K562 (cell line): ENCODE measurements around the gene PSMD11. TPM values are rescaled to one million over a fixed set of nuclear protein-coding genes. Genes with fewer than 3 reads are reported as not detected.

Source experiments
- CTBP1 ChIP-seq: fragments of 450-650 bp; IDR thresholded peaks from 2 replicates; pipeline ENCODE4 v1.6.1; 2016; ENCODE audit warnings: borderline replicate concordance
- HNRNPLL ChIP-seq: fragments of 200-400 bp; formaldehyde crosslinking; IDR thresholded peaks from 2 replicates; pipeline ENCODE4 v1.6.1; 2017; ENCODE audit warnings: low read length, low read depth, mild to moderate bottlenecking; ENCODE audit not compliant: poor library complexity, severe bottlenecking
- LARP7 ChIP-seq: fragments of 450-650 bp; IDR thresholded peaks from 2 replicates; pipeline ENCODE4 v1.6.1; 2016
- POLR3G ChIP-seq: IDR thresholded peaks from 2 replicates; pipeline ENCODE4 v1.6.1; 2011; ENCODE audit not compliant: insufficient read length, insufficient replicate concordance; ENCODE audit errors: extremely low read depth
- RNF219 ChIP-seq: fragments of 250-450 bp; sonication (Bioruptor Pico); IDR thresholded peaks from 2 replicates; pipeline ENCODE4 v1.5.0; 2022; ENCODE audit warnings: mild to moderate bottlenecking
- SIRT6 ChIP-seq: IDR thresholded peaks from one replicate; pipeline ENCODE4 v1.6.1; 2012; ENCODE audit warnings: low read depth, mild to moderate bottlenecking, control low read depth, inconsistent platforms, low read length, moderate library complexity
- polyA plus RNA-seq, 8 experiments: library from polyadenylated mRNA; depleted of rRNA in 4 of 8; stranded (reverse) in 5 of 8; unstranded in 3 of 8; fragments of >200 nt; fragmentation: Nextera tagmentation in 2 of 8; fragmentation: Illumina TruSeq in 1 of 8; extraction: Ambion mirVana in 2 of 8; extraction: Trizol in 1 of 8; gene quantifications; 2 replicates each; pipeline versions ENCODE4 v1.2.1 to v1.2.3, GENCODE V29; 2011 to 2014; ENCODE audit warnings: inconsistent platforms in 1 of 8, missing spikeins in 1 of 8
- total RNA-seq, 7 experiments: library from RNA; depleted of rRNA in 6 of 7; stranded (reverse); fragments of >200 nt in 6 of 7; fragmentation: Illumina TruSeq in 2 of 7; extraction: Trizol in 2 of 7; gene quantifications; 2 replicates each; pipeline versions ENCODE4 v1.2.1 to v1.2.3, GENCODE V29; 2011 to 2021; ENCODE audit warnings: low replicate concordance in 1 of 7
- TF ChIP-seq, protein P1 (sequence below): fragments of 200-600 bp; sonication (generic); IDR thresholded peaks from one replicate; pipeline ENCODE4 v1.6.1; 2012; ENCODE audit warnings: mild to moderate bottlenecking, low read depth, low read length, inconsistent platforms
- TF ChIP-seq, protein P2 (sequence below): sonication (generic); formaldehyde crosslinking; IDR thresholded peaks from 2 replicates; pipeline ENCODE4 v1.8.0; 2022; ENCODE audit warnings: mild to moderate bottlenecking, missing genetic modification reagents

The PSMD11 gene
- total and polyA plus RNA-seq, 9 of the 15 experiments (the other 6 are each of a cell fraction or from before 2014, with no cell fraction given), result 104 to 378 (median 158) TPM

DNA sequence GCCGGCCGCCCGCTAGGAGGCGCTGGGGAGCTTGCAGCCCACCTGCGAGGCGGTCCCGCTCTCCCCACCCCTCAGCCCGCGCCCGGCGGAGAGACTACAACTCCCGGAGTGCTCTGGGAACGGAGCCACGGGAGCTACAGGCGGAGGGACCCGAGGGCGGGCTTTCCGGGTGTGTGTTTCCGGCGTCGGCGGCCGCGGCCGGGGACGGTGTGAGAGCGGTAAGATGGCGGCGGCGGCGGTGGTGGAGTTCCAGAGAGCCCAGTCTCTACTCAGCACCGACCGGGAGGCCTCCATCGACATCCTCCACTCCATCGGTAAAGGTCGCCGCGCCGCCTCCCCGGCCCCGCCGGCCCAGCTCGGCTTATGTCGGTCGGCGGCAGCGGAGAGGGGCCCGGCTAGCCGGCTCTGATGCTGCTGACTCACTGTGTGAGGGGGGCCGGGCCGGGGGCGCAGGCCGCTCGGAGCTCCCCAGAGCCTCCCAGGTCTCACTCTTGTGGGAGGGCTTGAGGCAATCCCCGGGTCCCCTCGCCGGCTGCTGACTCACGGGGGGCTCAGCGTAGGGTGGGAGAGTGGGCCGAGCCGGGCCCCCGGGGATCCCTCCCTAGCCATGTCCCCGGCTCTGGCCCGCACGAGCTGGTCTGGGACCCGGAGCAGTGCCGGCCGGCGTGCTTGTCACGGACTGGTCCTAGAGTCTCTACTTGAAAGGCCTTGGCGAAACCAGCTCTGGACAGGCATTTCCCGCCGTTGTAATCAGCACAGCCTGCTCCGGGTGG lies at the start of gene PSMD11 (continued):
- TF ChIP-seq, protein P1, sequence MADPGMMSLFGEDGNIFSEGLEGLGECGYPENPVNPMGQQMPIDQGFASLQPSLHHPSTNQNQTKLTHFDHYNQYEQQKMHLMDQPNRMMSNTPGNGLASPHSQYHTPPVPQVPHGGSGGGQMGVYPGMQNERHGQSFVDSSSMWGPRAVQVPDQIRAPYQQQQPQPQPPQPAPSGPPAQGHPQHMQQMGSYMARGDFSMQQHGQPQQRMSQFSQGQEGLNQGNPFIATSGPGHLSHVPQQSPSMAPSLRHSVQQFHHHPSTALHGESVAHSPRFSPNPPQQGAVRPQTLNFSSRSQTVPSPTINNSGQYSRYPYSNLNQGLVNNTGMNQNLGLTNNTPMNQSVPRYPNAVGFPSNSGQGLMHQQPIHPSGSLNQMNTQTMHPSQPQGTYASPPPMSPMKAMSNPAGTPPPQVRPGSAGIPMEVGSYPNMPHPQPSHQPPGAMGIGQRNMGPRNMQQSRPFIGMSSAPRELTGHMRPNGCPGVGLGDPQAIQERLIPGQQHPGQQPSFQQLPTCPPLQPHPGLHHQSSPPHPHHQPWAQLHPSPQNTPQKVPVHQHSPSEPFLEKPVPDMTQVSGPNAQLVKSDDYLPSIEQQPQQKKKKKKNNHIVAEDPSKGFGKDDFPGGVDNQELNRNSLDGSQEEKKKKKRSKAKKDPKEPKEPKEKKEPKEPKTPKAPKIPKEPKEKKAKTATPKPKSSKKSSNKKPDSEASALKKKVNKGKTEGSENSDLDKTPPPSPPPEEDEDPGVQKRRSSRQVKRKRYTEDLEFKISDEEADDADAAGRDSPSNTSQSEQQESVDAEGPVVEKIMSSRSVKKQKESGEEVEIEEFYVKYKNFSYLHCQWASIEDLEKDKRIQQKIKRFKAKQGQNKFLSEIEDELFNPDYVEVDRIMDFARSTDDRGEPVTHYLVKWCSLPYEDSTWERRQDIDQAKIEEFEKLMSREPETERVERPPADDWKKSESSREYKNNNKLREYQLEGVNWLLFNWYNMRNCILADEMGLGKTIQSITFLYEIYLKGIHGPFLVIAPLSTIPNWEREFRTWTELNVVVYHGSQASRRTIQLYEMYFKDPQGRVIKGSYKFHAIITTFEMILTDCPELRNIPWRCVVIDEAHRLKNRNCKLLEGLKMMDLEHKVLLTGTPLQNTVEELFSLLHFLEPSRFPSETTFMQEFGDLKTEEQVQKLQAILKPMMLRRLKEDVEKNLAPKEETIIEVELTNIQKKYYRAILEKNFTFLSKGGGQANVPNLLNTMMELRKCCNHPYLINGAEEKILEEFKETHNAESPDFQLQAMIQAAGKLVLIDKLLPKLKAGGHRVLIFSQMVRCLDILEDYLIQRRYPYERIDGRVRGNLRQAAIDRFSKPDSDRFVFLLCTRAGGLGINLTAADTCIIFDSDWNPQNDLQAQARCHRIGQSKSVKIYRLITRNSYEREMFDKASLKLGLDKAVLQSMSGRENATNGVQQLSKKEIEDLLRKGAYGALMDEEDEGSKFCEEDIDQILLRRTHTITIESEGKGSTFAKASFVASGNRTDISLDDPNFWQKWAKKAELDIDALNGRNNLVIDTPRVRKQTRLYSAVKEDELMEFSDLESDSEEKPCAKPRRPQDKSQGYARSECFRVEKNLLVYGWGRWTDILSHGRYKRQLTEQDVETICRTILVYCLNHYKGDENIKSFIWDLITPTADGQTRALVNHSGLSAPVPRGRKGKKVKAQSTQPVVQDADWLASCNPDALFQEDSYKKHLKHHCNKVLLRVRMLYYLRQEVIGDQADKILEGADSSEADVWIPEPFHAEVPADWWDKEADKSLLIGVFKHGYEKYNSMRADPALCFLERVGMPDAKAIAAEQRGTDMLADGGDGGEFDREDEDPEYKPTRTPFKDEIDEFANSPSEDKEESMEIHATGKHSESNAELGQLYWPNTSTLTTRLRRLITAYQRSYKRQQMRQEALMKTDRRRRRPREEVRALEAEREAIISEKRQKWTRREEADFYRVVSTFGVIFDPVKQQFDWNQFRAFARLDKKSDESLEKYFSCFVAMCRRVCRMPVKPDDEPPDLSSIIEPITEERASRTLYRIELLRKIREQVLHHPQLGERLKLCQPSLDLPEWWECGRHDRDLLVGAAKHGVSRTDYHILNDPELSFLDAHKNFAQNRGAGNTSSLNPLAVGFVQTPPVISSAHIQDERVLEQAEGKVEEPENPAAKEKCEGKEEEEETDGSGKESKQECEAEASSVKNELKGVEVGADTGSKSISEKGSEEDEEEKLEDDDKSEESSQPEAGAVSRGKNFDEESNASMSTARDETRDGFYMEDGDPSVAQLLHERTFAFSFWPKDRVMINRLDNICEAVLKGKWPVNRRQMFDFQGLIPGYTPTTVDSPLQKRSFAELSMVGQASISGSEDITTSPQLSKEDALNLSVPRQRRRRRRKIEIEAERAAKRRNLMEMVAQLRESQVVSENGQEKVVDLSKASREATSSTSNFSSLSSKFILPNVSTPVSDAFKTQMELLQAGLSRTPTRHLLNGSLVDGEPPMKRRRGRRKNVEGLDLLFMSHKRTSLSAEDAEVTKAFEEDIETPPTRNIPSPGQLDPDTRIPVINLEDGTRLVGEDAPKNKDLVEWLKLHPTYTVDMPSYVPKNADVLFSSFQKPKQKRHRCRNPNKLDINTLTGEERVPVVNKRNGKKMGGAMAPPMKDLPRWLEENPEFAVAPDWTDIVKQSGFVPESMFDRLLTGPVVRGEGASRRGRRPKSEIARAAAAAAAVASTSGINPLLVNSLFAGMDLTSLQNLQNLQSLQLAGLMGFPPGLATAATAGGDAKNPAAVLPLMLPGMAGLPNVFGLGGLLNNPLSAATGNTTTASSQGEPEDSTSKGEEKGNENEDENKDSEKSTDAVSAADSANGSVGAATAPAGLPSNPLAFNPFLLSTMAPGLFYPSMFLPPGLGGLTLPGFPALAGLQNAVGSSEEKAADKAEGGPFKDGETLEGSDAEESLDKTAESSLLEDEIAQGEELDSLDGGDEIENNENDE, result no peak
- no peak for TF ChIP-seq POLR3G
- no peak for TF ChIP-seq SIRT6
- TF ChIP-seq HNRNPLL, result no peak
- TF ChIP-seq, protein P2, sequence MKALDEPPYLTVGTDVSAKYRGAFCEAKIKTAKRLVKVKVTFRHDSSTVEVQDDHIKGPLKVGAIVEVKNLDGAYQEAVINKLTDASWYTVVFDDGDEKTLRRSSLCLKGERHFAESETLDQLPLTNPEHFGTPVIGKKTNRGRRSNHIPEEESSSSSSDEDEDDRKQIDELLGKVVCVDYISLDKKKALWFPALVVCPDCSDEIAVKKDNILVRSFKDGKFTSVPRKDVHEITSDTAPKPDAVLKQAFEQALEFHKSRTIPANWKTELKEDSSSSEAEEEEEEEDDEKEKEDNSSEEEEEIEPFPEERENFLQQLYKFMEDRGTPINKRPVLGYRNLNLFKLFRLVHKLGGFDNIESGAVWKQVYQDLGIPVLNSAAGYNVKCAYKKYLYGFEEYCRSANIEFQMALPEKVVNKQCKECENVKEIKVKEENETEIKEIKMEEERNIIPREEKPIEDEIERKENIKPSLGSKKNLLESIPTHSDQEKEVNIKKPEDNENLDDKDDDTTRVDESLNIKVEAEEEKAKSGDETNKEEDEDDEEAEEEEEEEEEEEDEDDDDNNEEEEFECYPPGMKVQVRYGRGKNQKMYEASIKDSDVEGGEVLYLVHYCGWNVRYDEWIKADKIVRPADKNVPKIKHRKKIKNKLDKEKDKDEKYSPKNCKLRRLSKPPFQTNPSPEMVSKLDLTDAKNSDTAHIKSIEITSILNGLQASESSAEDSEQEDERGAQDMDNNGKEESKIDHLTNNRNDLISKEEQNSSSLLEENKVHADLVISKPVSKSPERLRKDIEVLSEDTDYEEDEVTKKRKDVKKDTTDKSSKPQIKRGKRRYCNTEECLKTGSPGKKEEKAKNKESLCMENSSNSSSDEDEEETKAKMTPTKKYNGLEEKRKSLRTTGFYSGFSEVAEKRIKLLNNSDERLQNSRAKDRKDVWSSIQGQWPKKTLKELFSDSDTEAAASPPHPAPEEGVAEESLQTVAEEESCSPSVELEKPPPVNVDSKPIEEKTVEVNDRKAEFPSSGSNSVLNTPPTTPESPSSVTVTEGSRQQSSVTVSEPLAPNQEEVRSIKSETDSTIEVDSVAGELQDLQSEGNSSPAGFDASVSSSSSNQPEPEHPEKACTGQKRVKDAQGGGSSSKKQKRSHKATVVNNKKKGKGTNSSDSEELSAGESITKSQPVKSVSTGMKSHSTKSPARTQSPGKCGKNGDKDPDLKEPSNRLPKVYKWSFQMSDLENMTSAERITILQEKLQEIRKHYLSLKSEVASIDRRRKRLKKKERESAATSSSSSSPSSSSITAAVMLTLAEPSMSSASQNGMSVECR (CRISPR knock-in tag), result peak; percentile 61; the same call in 1 of the 2 replicates
- TF ChIP-seq CTBP1, result peak; percentile 77
- TF ChIP-seq RNF219 (CRISPR knock-in tag), result no peak
- TF ChIP-seq LARP7, result no peak
